Keratinocyte (primary cell): ENCODE data around the gene POU3F2. TPM values are rescaled to one million over a fixed set of nuclear protein-coding genes. Genes with fewer than 3 reads are reported as not detected.

Experiments used
- DNase-seq: peaks from one replicate; pipeline ENCODE4 v3.0.0-alpha.2; 2011; ENCODE audit warnings: low read depth, missing footprints, low spot score
- FAIRE-seq: peaks from 2 replicates; lab custom pipeline; 2011; peaks lifted over from hg19 to GRCh38; lab: Jason Lieb, UNC
- H2AFZ ChIP-seq: 2 replicates; pipeline ENCODE4 v1.6.0; 2012; ENCODE audit warnings: low read length, control low read depth, inconsistent platforms; ENCODE audit not compliant: control insufficient read depth
- H3K27ac ChIP-seq: 2 replicates; pipeline ENCODE4 v1.5.1; 2011; ENCODE audit warnings: low read length; ENCODE audit not compliant: control insufficient read depth, insufficient read depth
- H3K27me3 ChIP-seq: 3 replicates; pipeline ENCODE4 v1.6.0; 2011; ENCODE audit warnings: low read length; ENCODE audit not compliant: control insufficient read depth, insufficient read depth; ENCODE audit errors: extremely low read depth
- H3K36me3 ChIP-seq, 2 experiments: 2 replicates in 1 of 2; 3 replicates in 1 of 2; pipeline ENCODE4 v1.5.1; 2011; ENCODE audit warnings: low read length in 2 of 2, mild to moderate bottlenecking in 1 of 2; ENCODE audit not compliant: control insufficient read depth in 2 of 2, insufficient read depth in 2 of 2; ENCODE audit errors: extremely low read depth in 1 of 2
- H3K4me1 ChIP-seq: 3 replicates; pipeline ENCODE4 v1.5.1; 2011; ENCODE audit warnings: low read length; ENCODE audit not compliant: control insufficient read depth, insufficient read depth; ENCODE audit errors: extremely low read depth
- H3K4me2 ChIP-seq: 3 replicates; pipeline ENCODE4 v1.6.0; 2011; ENCODE audit warnings: low read depth, low read length; ENCODE audit not compliant: control insufficient read depth, insufficient read depth; ENCODE audit errors: extremely low read depth
- H3K4me3 ChIP-seq, 3 experiments: fragments of 200-600 bp in 1 of 3; sonication (generic) in 1 of 3; 2 replicates in 2 of 3; 3 replicates in 1 of 3; pipeline ENCODE4 v1.5.1; 2011 to 2016; ENCODE audit warnings: low read length in 3 of 3, mild to moderate bottlenecking in 3 of 3, control low read depth in 2 of 3, inconsistent platforms in 1 of 3, low read depth in 1 of 3, mixed read lengths in 1 of 3, mixed run types in 1 of 3, moderate library complexity in 1 of 3; ENCODE audit not compliant: control insufficient read depth in 2 of 3, insufficient read depth in 2 of 3; ENCODE audit errors: extremely low read depth in 1 of 3
- H3K79me2 ChIP-seq: 2 replicates; pipeline ENCODE4 v1.6.0; 2012; ENCODE audit warnings: low read length; ENCODE audit not compliant: control insufficient read depth, insufficient read depth
- H3K9ac ChIP-seq: 3 replicates; pipeline ENCODE4 v1.6.0; 2011; ENCODE audit warnings: low read length; ENCODE audit not compliant: control insufficient read depth, insufficient read depth; ENCODE audit errors: extremely low read depth
- H3K9me1 ChIP-seq: 3 replicates; pipeline ENCODE4 v1.6.0; 2011; ENCODE audit warnings: low read length; ENCODE audit not compliant: control insufficient read depth, insufficient read depth; ENCODE audit errors: extremely low read depth
- H3K9me3 ChIP-seq: 2 replicates; pipeline ENCODE4 v1.5.1; 2012; ENCODE audit warnings: low read depth, low read length; ENCODE audit not compliant: control insufficient read depth
- H4K20me1 ChIP-seq: 3 replicates; pipeline ENCODE4 v1.6.0; 2011; ENCODE audit warnings: low read length; ENCODE audit not compliant: control insufficient read depth, insufficient read depth; ENCODE audit errors: extremely low read depth
- CTCF ChIP-seq, 3 experiments: IDR thresholded peaks in 1 of 3; conservative IDR thresholded peaks in 1 of 3; optimal IDR thresholded peaks in 1 of 3; 2 replicates in 2 of 3; 3 replicates in 1 of 3; pipeline versions ENCODE3 to v1.5.1; 2011; ENCODE audit warnings: low read length in 3 of 3, mild to moderate bottlenecking in 3 of 3, moderate library complexity in 2 of 3, control low read depth in 1 of 3, inconsistent platforms in 1 of 3; ENCODE audit not compliant: insufficient read depth in 2 of 3; ENCODE audit errors: extremely low read depth in 1 of 3
- EZH2 ChIP-seq: IDR thresholded peaks from one replicate; pipeline ENCODE4 v1.6.1; 2012; ENCODE audit warnings: inconsistent platforms, mild to moderate bottlenecking, low read length, moderate library complexity
- dilution Hi-C: fragments of 300-500 bp; cut with MboI; formaldehyde crosslinking; loops from one replicate; pipeline ENCODE4 v1.7.0; 2020; ENCODE audit warnings: low sequenced_read_pairs; ENCODE audit not compliant: extremely low pct_ligation_motif_present
- polyA plus RNA-seq, 5 experiments: library from polyadenylated mRNA; depleted of rRNA in 3 of 5; stranded (reverse) in 3 of 5; stranded (forward) in 1 of 5; unstranded in 1 of 5; fragments of >200 nt; gene quantifications; 1 replicate in 1 of 5; 2 replicates in 3 of 5; 3 replicates in 1 of 5; pipeline versions ENCODE4 v1.2.1 to v1.2.3, GENCODE V29; 2011 to 2012; ENCODE audit warnings: missing spikeins in 2 of 5, low read depth in 1 of 5, low replicate concordance in 1 of 5

The POU3F2 gene
- polyA plus RNA-seq, 1 donor (not counting 4 experiments of a cell fraction or from before 2014, with no cell fraction given) = not detected

- Histone ChIP-seq H3K9me3 (no peaks in the 10 kb centered on the region), H3K27me3 (peaks cover 5% of the 10 kb centered on the region), H3K9me1 (no peaks in the 10 kb centered on the region), H3K4me1 (no peaks in the 10 kb centered on the region), H3K27ac (no peak overlapping the region), H3K36me3 (no peaks in the 10 kb centered on the region), H2AFZ (no peak overlapping the region), H3K79me2 (no peaks in the 10 kb centered on the region), H4K20me1 (no peaks in the 10 kb centered on the region), H3K4me2 (no peak overlapping the region), H3K9ac (no peak overlapping the region), H3K4me3 (no peak overlapping the region)
- FAIRE-seq (no peak), DNase-seq (no peak)
- TF ChIP-seq CTCF (optimal IDR thresholded peaks at IDR 0.05 in 1 of 3, IDR thresholded peaks at IDR 0.05 in 1 of 3, conservative IDR thresholded peaks at IDR 0.05 in 1 of 3; ENCODE audit: extremely low read depth in 1 of 3, insufficient read depth in 2 of 3, low read length in 3 of 3) = no peak
- no peak for TF ChIP-seq EZH2
- dilution Hi-C loops = no loop called here
Measured at GRCh38 chr6:98797217-98797994, 37.0 kb upstream of the POU3F2 start.

GRCh38 chr6:98800866-98801265 is 33.5 kb upstream of the POU3F2 start:
- DNase-seq = no peak
- Histone ChIP-seq H4K20me1 (no peaks in the 10 kb centered on the region), H3K27ac (no peak overlapping the region), H3K4me3 (no peak overlapping the region), H3K79me2 (no peaks in the 10 kb centered on the region), H3K9me3 (no peaks in the 10 kb centered on the region), H3K9me1 (no peaks in the 10 kb centered on the region), H3K27me3 (no peaks in the 10 kb centered on the region), H3K4me2 (no peak overlapping the region), H3K36me3 (no peaks in the 10 kb centered on the region), H3K9ac (no peak overlapping the region), H2AFZ (no peak overlapping the region), H3K4me1 (no peaks in the 10 kb centered on the region)
- no peak for TF ChIP-seq EZH2
- no peak for TF ChIP-seq CTCF (optimal IDR thresholded peaks at IDR 0.05 in 1 of 3, IDR thresholded peaks at IDR 0.05 in 1 of 3, conservative IDR thresholded peaks at IDR 0.05 in 1 of 3; ENCODE audit: extremely low read depth in 1 of 3, insufficient read depth in 2 of 3, low read length in 3 of 3)
- no peak for FAIRE-seq
- dilution Hi-C loops = no loop called here
